GM12878 (cell line): Measurements from ENCODE around the gene ZNF581. TPM values are rescaled to one million over a fixed set of nuclear protein-coding genes. Genes with fewer than 3 reads are reported as not detected.
A peak's percentile ranks its signal among the peaks of the same experiment; 100 is the strongest.

ENCODE experiments used
- BCL11A ChIP-seq: IDR thresholded peaks from 2 replicates; pipeline ENCODE4 v1.6.1; 2011; ENCODE audit warnings: low read depth, low read length
- CBX5 ChIP-seq: sonication (generic); IDR thresholded peaks from 2 replicates; pipeline ENCODE4 v1.6.1; 2016; ENCODE audit warnings: low read depth, moderate library complexity, mild to moderate bottlenecking, inconsistent platforms
- CREM ChIP-seq: IDR thresholded peaks from 2 replicates; pipeline ENCODE4 v1.6.1; 2014; ENCODE audit warnings: antibody characterized with exemption, low read depth
- E2F8 ChIP-seq: fragments of 450-650 bp; IDR thresholded peaks from 2 replicates; pipeline ENCODE4 v1.6.1; 2018; ENCODE audit warnings: mild to moderate bottlenecking, low read depth, moderate library complexity; ENCODE audit not compliant: partially characterized antibody
- HDAC2 ChIP-seq: fragments of 200-600 bp; sonication (generic); IDR thresholded peaks from 2 replicates; pipeline ENCODE4 v1.6.1; 2017
- HDAC6 ChIP-seq: fragments of 200-600 bp; sonication (generic); IDR thresholded peaks from one replicate; pipeline ENCODE4 v1.8.0; 2017; ENCODE audit warnings: antibody characterized with exemption; ENCODE audit not compliant: unreplicated experiment
- JUNB ChIP-seq: IDR thresholded peaks from 2 replicates; pipeline ENCODE4 v1.6.1; 2016; ENCODE audit warnings: antibody characterized with exemption, mild to moderate bottlenecking
- JUND ChIP-seq: IDR thresholded peaks from 2 replicates; pipeline ENCODE4 v1.6.1; 2012; ENCODE audit warnings: low read depth, mild to moderate bottlenecking, low read length, improper control_type of control experiment, moderate library complexity
- MTA3 ChIP-seq: IDR thresholded peaks from 2 replicates; pipeline ENCODE4 v1.6.1; 2012; ENCODE audit warnings: low read length, inconsistent platforms, borderline replicate concordance
- MYB ChIP-seq: fragments of 150-350 bp; IDR thresholded peaks from 2 replicates; pipeline ENCODE4 v1.6.1; 2014; ENCODE audit warnings: mild to moderate bottlenecking, low read depth, low read length, borderline replicate concordance
- NR2C2 ChIP-seq: IDR thresholded peaks from 2 replicates; pipeline ENCODE4 v1.6.1; 2011; ENCODE audit warnings: borderline replicate concordance, low read depth; ENCODE audit not compliant: control insufficient read depth, insufficient read length
- PBX3 ChIP-seq: IDR thresholded peaks from 2 replicates; pipeline ENCODE4 v1.6.1; 2011; ENCODE audit warnings: mild to moderate bottlenecking, low read depth, low read length, moderate library complexity; ENCODE audit not compliant: insufficient replicate concordance
- RUNX3 ChIP-seq: IDR thresholded peaks from 2 replicates; pipeline ENCODE4 v1.6.1; 2012; ENCODE audit warnings: low read length, inconsistent platforms
- SMC3 ChIP-seq: IDR thresholded peaks from 2 replicates; pipeline ENCODE4 v1.6.1; 2011; ENCODE audit warnings: low read length, improper control_type of control experiment, borderline replicate concordance
- TCF3 ChIP-seq: IDR thresholded peaks from 2 replicates; pipeline ENCODE4 v1.6.1; 2012; ENCODE audit warnings: low read depth, mild to moderate bottlenecking, low read length, borderline replicate concordance; ENCODE audit not compliant: insufficient read depth
- ZNF24 ChIP-seq: fragments of 450-650 bp; IDR thresholded peaks from 2 replicates; pipeline ENCODE4 v1.6.1; 2017; ENCODE audit warnings: antibody characterized with exemption, mild to moderate bottlenecking
- ZNF687 ChIP-seq: fragments of 450-650 bp; IDR thresholded peaks from 2 replicates; pipeline ENCODE4 v1.6.1; 2017; ENCODE audit warnings: mild to moderate bottlenecking, moderate library complexity
- polyA plus RNA-seq, 11 experiments: library from polyadenylated mRNA; depleted of rRNA in 4 of 11; unstranded in 6 of 11; stranded (reverse) in 5 of 11; fragments of >200 nt; fragmentation: Nextera tagmentation in 4 of 11; fragmentation: Illumina TruSeq in 1 of 11; extraction: Ambion mirVana in 4 of 11; extraction: Trizol in 1 of 11; gene quantifications; 1 replicate in 1 of 11; 2 replicates in 10 of 11; pipeline versions ENCODE4 v1.2.1 to v1.2.3, GENCODE V29; 2011 to 2016; ENCODE audit warnings: inconsistent platforms in 2 of 11, missing spikeins in 2 of 11, low read depth in 1 of 11
- total RNA-seq, 4 experiments: library from RNA; depleted of rRNA in 3 of 4; stranded (reverse); fragments of >200 nt in 3 of 4; fragmentation: Illumina TruSeq in 1 of 4; extraction: Trizol in 1 of 4; gene quantifications; 2 replicates each; pipeline versions ENCODE4 v1.2.1 to v1.2.3, GENCODE V29; 2013 to 2021

The ZNF581 gene
- total and polyA plus RNA-seq, 10 of the 15 experiments (the other 5 are each of a cell fraction or from before 2014, with no cell fraction given): 4.7 to 45.4 (median 22.2) TPM

- TF ChIP-seq PBX3: no peak
- TF ChIP-seq SMC3: no peak
- TF ChIP-seq TCF3: no peak
- no peak for TF ChIP-seq JUNB
- TF ChIP-seq RUNX3: no peak
- peak; percentile 22 for TF ChIP-seq E2F8
- TF ChIP-seq MTA3: no peak
- no peak for TF ChIP-seq JUND
- peak; percentile 92 for TF ChIP-seq CREM
- no peak for TF ChIP-seq NR2C2
- TF ChIP-seq MYB: no peak
- TF ChIP-seq BCL11A: no peak
- no peak for TF ChIP-seq CBX5
- no peak for TF ChIP-seq ZNF24
- no peak for TF ChIP-seq HDAC2
- no peak for TF ChIP-seq HDAC6
- TF ChIP-seq ZNF687: no peak
Measured at GRCh38 chr19:55599468-55599841, 44.0 kb upstream of the ZNF581 start, which contains the start of gene FIZ1 (continued).
